Measurements from ENCODE around the gene OLFM1.

GRCh38 chr9:135083831-135084230, 3.6 kb upstream of the OLFM1 start:
- TF ChIP-seq SUZ12 (IDR thresholded peaks at IDR 0.05; ENCODE audit: extremely low read depth, insufficient read depth, insufficient read length) (no peak), YY1 (IDR thresholded peaks at IDR 0.05; ENCODE audit: insufficient read depth, insufficient read length) (no peak), ZNF274 (IDR thresholded peaks at IDR 0.05; ENCODE audit: low read depth, low read length) (no peak)

All from NT2/D1 (cell line).